ENCODE results near the gene AHDC1.
A peak's percentile ranks its signal among the peaks of the same experiment; 100 is the strongest.

The AHDC1 gene

GRCh38 chr1:27576806-27577227 lies 27.1 kb downstream of the AHDC1 start:
- DNase-seq (ENCODE audit: low read depth, low spot score): no peak

GRCh38 chr1:27575840-27576331 lies 28.1 kb downstream of the AHDC1 start:
- DNase-seq (ENCODE audit: low read depth, low spot score): peak; percentile 86

GRCh38 chr1:27574871-27575831 lies 28.8 kb downstream of the AHDC1 start:
- DNase-seq (ENCODE audit: low read depth, low spot score): peak; percentile 91

GRCh38 chr1:27574001-27574781 lies 29.8 kb downstream of the AHDC1 start:
- no peak for DNase-seq (ENCODE audit: low read depth, low spot score)

GRCh38 chr1:27572679-27573426 lies 31.1 kb downstream of the AHDC1 start:
- DNase-seq (ENCODE audit: low read depth, low spot score): peak; percentile 80

- DNase-seq (ENCODE audit: low read depth, low spot score): peak; percentile 71
Observed at GRCh38 chr1:27572019-27572678, 31.8 kb downstream of the AHDC1 start.

- peak; percentile 70 for DNase-seq (ENCODE audit: low read depth, low spot score)
Observed at GRCh38 chr1:27571439-27572018, 32.4 kb downstream of the AHDC1 start.

GRCh38 chr1:27570784-27571183 lies 33.2 kb downstream of the AHDC1 start:
- DNase-seq (ENCODE audit: low read depth, low spot score): peak; percentile 90

- DNase-seq (ENCODE audit: low read depth, low spot score): peak; percentile 51
Observed at GRCh38 chr1:27570356-27570755, 33.6 kb downstream of the AHDC1 start.

- peak; percentile 82 for DNase-seq (ENCODE audit: low read depth, low spot score)
Observed at GRCh38 chr1:27569506-27570291, 34.2 kb downstream of the AHDC1 start.

- no peak for DNase-seq (ENCODE audit: low read depth, low spot score)
Observed at GRCh38 chr1:27569088-27569460, 34.9 kb downstream of the AHDC1 start.

GRCh38 chr1:27568300-27569087 lies 35.5 kb downstream of the AHDC1 start:
- DNase-seq (ENCODE audit: low read depth, low spot score): peak; percentile 96

- DNase-seq (ENCODE audit: low read depth, low spot score): no peak
Observed at GRCh38 chr1:27567971-27568299, 36.0 kb downstream of the AHDC1 start.

- DNase-seq (ENCODE audit: low read depth, low spot score): peak; percentile 71
Observed at GRCh38 chr1:27567146-27567526, 36.8 kb downstream of the AHDC1 start.

- DNase-seq (ENCODE audit: low read depth, low spot score): peak; percentile 52
Observed at GRCh38 chr1:27566462-27567145, 37.3 kb downstream of the AHDC1 start.

- DNase-seq (ENCODE audit: low read depth, low spot score): no peak
Observed at GRCh38 chr1:27564710-27565649, 39.0 kb downstream of the AHDC1 start.
